Epithelial cell of esophagus (primary cell): ENCODE data around the gene SLC43A1.

Experiments
- DNase-seq: peaks from one replicate; pipeline ENCODE4 v3.0.0; 2010; ENCODE audit warnings: low read depth
- H3K4me3 ChIP-seq: 2 replicates; pipeline ENCODE4 v1.5.1; 2011; ENCODE audit warnings: mild to moderate bottlenecking, low read length, control low read depth
- CTCF ChIP-seq: IDR thresholded peaks from 2 replicates; pipeline ENCODE4 v1.5.1; 2011; ENCODE audit warnings: low read depth, mild to moderate bottlenecking, low read length, control low read depth, inconsistent platforms; ENCODE audit not compliant: insufficient read depth; ENCODE audit errors: missing control alignments

SLC43A1 gene

GRCh38 chr11:57474017-57474802, 41.3 kb downstream of the SLC43A1 start:
- DNase-seq, result no peak
- no peak overlapping the region for H3K4me3 ChIP-seq
- TF ChIP-seq CTCF, result no peak

- no peak for DNase-seq
- no peak for TF ChIP-seq CTCF
- H3K4me3 ChIP-seq, result no peak overlapping the region
Measured at GRCh38 chr11:57473285-57473841, 42.1 kb downstream of the SLC43A1 start.

GRCh38 chr11:57471496-57471895, 44.0 kb downstream of the SLC43A1 start:
- DNase-seq, result no peak
- TF ChIP-seq CTCF, result no peak
- no peak overlapping the region for H3K4me3 ChIP-seq

GRCh38 chr11:57469268-57469667, 46.2 kb downstream of the SLC43A1 start:
- DNase-seq, result no peak
- no peak overlapping the region for H3K4me3 ChIP-seq
- TF ChIP-seq CTCF, result no peak

- H3K4me3 ChIP-seq, result no peak overlapping the region
- DNase-seq, result no peak
- TF ChIP-seq CTCF, result no peak
Measured at GRCh38 chr11:57468276-57468675, 47.2 kb downstream of the SLC43A1 start.

GRCh38 chr11:57467508-57468157, 47.9 kb downstream of the SLC43A1 start:
- H3K4me3 ChIP-seq, result no peak overlapping the region
- TF ChIP-seq CTCF, result no peak
- DNase-seq, result no peak

GRCh38 chr11:57466680-57467079, 48.8 kb downstream of the SLC43A1 start:
- no peak overlapping the region for H3K4me3 ChIP-seq
- DNase-seq, result no peak
- no peak for TF ChIP-seq CTCF
